HL-60 (cell line): ENCODE results near the gene TOB1.

ENCODE experiments used
- DNase-seq, 2 experiments: peaks; one replicate each; pipeline ENCODE4 v3.0.0-alpha.2; 2010 to 2020; ENCODE audit warnings: low read depth in 1 of 2, low spot score in 1 of 2
- H3K27ac ChIP-seq: fragments of 250-450 bp; sonication (Bioruptor Pico); replicated peaks from 2 replicates; pipeline ENCODE4 v1.5.1; 2020; ENCODE audit warnings: mild to moderate bottlenecking, moderate library complexity
- H3K27me3 ChIP-seq: fragments of 250-450 bp; sonication (Bioruptor Pico); 2 replicates; pipeline ENCODE4 v1.5.1; 2021; ENCODE audit warnings: mild to moderate bottlenecking, moderate library complexity; ENCODE audit not compliant: insufficient read depth, poor library complexity, severe bottlenecking
- H3K4me3 ChIP-seq: replicated peaks from 2 replicates; pipeline ENCODE4 v1.5.1; 2011; ENCODE audit warnings: mild to moderate bottlenecking, control low read depth, low read length; ENCODE audit not compliant: insufficient read depth
- CTCF ChIP-seq: IDR thresholded peaks from one replicate; pipeline ENCODE4 v1.5.1; 2011; ENCODE audit warnings: low read length, control low read depth, inconsistent platforms; ENCODE audit not compliant: insufficient read depth
- GABPA ChIP-seq: IDR thresholded peaks from 2 replicates; pipeline ENCODE4 v1.6.1; 2012; ENCODE audit warnings: low read depth
- POLR2AphosphoS5 ChIP-seq: IDR thresholded peaks from 2 replicates; pipeline ENCODE4 v1.6.1; 2012; ENCODE audit warnings: low read depth
- REST ChIP-seq: IDR thresholded peaks from 2 replicates; pipeline ENCODE4 v1.6.1; 2012; ENCODE audit warnings: low read depth; ENCODE audit not compliant: insufficient replicate concordance
- SPI1 ChIP-seq: IDR thresholded peaks from 2 replicates; pipeline ENCODE4 v1.6.1; 2012; ENCODE audit warnings: low read depth, mild to moderate bottlenecking, borderline replicate concordance

The TOB1 gene

GRCh38 chr17:50848039-50848438 lies 18.1 kb downstream of the TOB1 start:
- TF ChIP-seq CTCF, result no peak
- TF ChIP-seq POLR2AphosphoS5, result no peak
- no peak for TF ChIP-seq SPI1
- no peak overlapping the region for H3K4me3 ChIP-seq

GRCh38 chr17:50847566-50847965 lies 18.6 kb downstream of the TOB1 start:
- no peak for DNase-seq
- Histone ChIP-seq H3K27ac (no peak overlapping the region), H3K4me3 (no peak overlapping the region), H3K27me3 (no peaks in the 10 kb centered on the region)
- TF ChIP-seq POLR2AphosphoS5, result no peak
- TF ChIP-seq SPI1, result no peak
- no peak for TF ChIP-seq CTCF
- TF ChIP-seq GABPA, result no peak
- TF ChIP-seq REST, result no peak

More at GRCh38 chr17:50848039-50848438, 18.1 kb downstream of the TOB1 start:
- no peak for DNase-seq
- no peak overlapping the region for H3K27ac ChIP-seq
- no peaks in the 10 kb centered on the region for H3K27me3 ChIP-seq

GRCh38 chr17:50845240-50846147 lies 20.7 kb downstream of the TOB1 start:
- no peak for TF ChIP-seq SPI1
- no peak for TF ChIP-seq GABPA
- no peak for TF ChIP-seq REST
- TF ChIP-seq POLR2AphosphoS5, result no peak
- TF ChIP-seq CTCF, result no peak
- no peaks in the 10 kb centered on the region for H3K27me3 ChIP-seq
- H3K4me3 ChIP-seq, result no peak overlapping the region
- no peak for DNase-seq
- no peak overlapping the region for H3K27ac ChIP-seq
